WTC11 (cell line): ENCODE data around the gene RGS6.
"Not testable (repeated sequence)": the region's sequence is repeated elsewhere in the genome, so short reads cannot be mapped to it uniquely, and the experiment has no call there.

Source experiments
- ATF2 ChIP-seq: sonication (generic); formaldehyde crosslinking; IDR thresholded peaks from 2 replicates; pipeline ENCODE4 v1.8.1; 2022; ENCODE audit warnings: low read depth, missing genetic modification reagents, borderline replicate concordance
- CREB1 ChIP-seq: sonication (generic); formaldehyde crosslinking; IDR thresholded peaks from 2 replicates; pipeline ENCODE4 v1.8.0; 2023; ENCODE audit warnings: mild to moderate bottlenecking, missing genetic modification reagents
- CTCF ChIP-seq: fragments of 200-600 bp; IDR thresholded peaks from 2 replicates; pipeline ENCODE4 v1.8.0; 2022; ENCODE audit warnings: antibody characterized with exemption
- FOXK1 ChIP-seq: sonication (generic); formaldehyde crosslinking; IDR thresholded peaks from 2 replicates; pipeline ENCODE4 v1.8.0; 2022; ENCODE audit warnings: mild to moderate bottlenecking, moderate library complexity, missing genetic modification reagents
- IRF2 ChIP-seq: sonication (generic); formaldehyde crosslinking; IDR thresholded peaks from 2 replicates; pipeline ENCODE4 v1.8.0; 2022; ENCODE audit warnings: low read depth, missing genetic modification reagents, borderline replicate concordance
- MAX ChIP-seq: sonication (generic); formaldehyde crosslinking; IDR thresholded peaks from 2 replicates; pipeline ENCODE4 v1.8.0; 2022; ENCODE audit warnings: mild to moderate bottlenecking, missing genetic modification reagents
- TCF7 ChIP-seq: sonication (generic); formaldehyde crosslinking; IDR thresholded peaks from 2 replicates; pipeline ENCODE4 v1.8.0; 2022; ENCODE audit warnings: mild to moderate bottlenecking, low read depth, missing genetic modification reagents, moderate library complexity
- USF2 ChIP-seq: sonication (generic); formaldehyde crosslinking; IDR thresholded peaks from 2 replicates; pipeline ENCODE4 v1.8.1; 2023; ENCODE audit warnings: mild to moderate bottlenecking, missing genetic modification reagents, moderate library complexity
- ZNF121 ChIP-seq: sonication (generic); formaldehyde crosslinking; IDR thresholded peaks from 2 replicates; pipeline ENCODE4 v1.8.0; 2023; ENCODE audit warnings: missing genetic modification reagents
- ZNF512 ChIP-seq: sonication (generic); formaldehyde crosslinking; IDR thresholded peaks from 2 replicates; pipeline ENCODE4 v1.8.1; 2022; ENCODE audit warnings: missing genetic modification reagents, borderline replicate concordance
- ZSCAN18 ChIP-seq: fragments of 250-450 bp; sonication (Bioruptor Pico); IDR thresholded peaks from 2 replicates; pipeline ENCODE4 v2.1.2; 2022; ENCODE audit warnings: mild to moderate bottlenecking, moderate library complexity

GRCh38 chr14:71887802-71888201 is 44.4 kb upstream of the RGS6 start:
- TF ChIP-seq USF2 (CRISPR knock-in tag); CTCF; FOXK1 (CRISPR knock-in tag); IRF2 (CRISPR knock-in tag); ZNF512 (CRISPR knock-in tag); TCF7; ATF2 (CRISPR knock-in tag); ZNF121; MAX (CRISPR knock-in tag); ZSCAN18; CREB1: not testable (repeated sequence)
